HCT116 (cell line): Measurements from ENCODE around the gene AIM2. TPM values are rescaled to one million over a fixed set of nuclear protein-coding genes. Genes with fewer than 3 reads are reported as not detected.
"Not testable (repeated sequence)": the region's sequence is repeated elsewhere in the genome, so short reads cannot be mapped to it uniquely, and the experiment has no call there.

ENCODE experiments used
- ATAC-seq: fragments of 200-7000 bp; cut with Tn5 transposase; 2 replicates; pipeline ENCODE4 v1.9.1; 2020; ENCODE audit warnings: mild to moderate bottlenecking, moderate library complexity
- BruUV-seq: library from RNA; stranded (reverse); fragments of 400-500 nt; replicated peaks from 2 replicates; lab custom pipeline; 2021; lab: Mats Ljungman, UMichigan
- CTCF ChIA-PET: fragments of 300-600 bp; sonication (Branson Sonifier 250); formaldehyde crosslinking; loops from one replicate; lab custom pipeline; 2021; ENCODE audit warnings: antibody characterized with exemption; lab: Charles Lee
- POLR2A ChIA-PET: fragments of 300-600, 350-600 bp; sonication (Branson Sonifier 250); formaldehyde crosslinking; loops from one replicate; lab custom pipeline; 2021; ENCODE audit warnings: antibody characterized with exemption; lab: Charles Lee
- RAD21 ChIA-PET, 2 experiments: fragments of 300-600 bp; sonication (Branson Sonifier 250); formaldehyde crosslinking; loops; one replicate each; lab custom pipeline; 2023; ENCODE audit warnings: low total read pairs in 2 of 2; ENCODE audit not compliant: uncharacterized antibody in 2 of 2, unreplicated experiment in 2 of 2, low non-redundant PET in 1 of 2; lab: Charles Lee
- DNase-seq: peaks from one replicate; pipeline ENCODE4 v3.0.0-alpha.2; 2010; ENCODE audit warnings: low read depth, low spot score
- H2AFZ ChIP-seq: fragments of 200-600 bp; shearing (Covaris generic), sonication (generic); 2 replicates; pipeline ENCODE4 v1.6.1; 2017; ENCODE audit warnings: low read depth, mixed run types, mixed read lengths, antibody characterized with exemption, low read length; ENCODE audit not compliant: poor library complexity, severe bottlenecking
- H3K27ac ChIP-seq: 2 replicates; pipeline ENCODE4 v1.5.1; 2012; ENCODE audit warnings: low read depth, low read length
- H3K27me3 ChIP-seq: fragments of 200-600 bp; sonication (generic); 2 replicates; pipeline ENCODE4 v1.6.1; 2016; ENCODE audit warnings: mixed run types, low read length, mixed read lengths; ENCODE audit not compliant: insufficient read depth
- H3K36me3 ChIP-seq, 2 experiments: fragments of 200-500 bp in 1 of 2; fragments of 200-600 bp in 1 of 2; sonication (Bioruptor generic) in 1 of 2; sonication (generic) in 1 of 2; 2 replicates each; pipeline versions ENCODE4 v1.5.1 to v1.6.1; 2014 to 2016; ENCODE audit warnings: low read length in 2 of 2, inconsistent platforms in 1 of 2, mixed read lengths in 1 of 2, mixed run types in 1 of 2; ENCODE audit not compliant: insufficient read depth in 2 of 2, control insufficient read depth in 1 of 2
- H3K4me1 ChIP-seq, 2 experiments: fragments of 200-600 bp in 1 of 2; sonication (generic) in 1 of 2; 2 replicates each; pipeline versions ENCODE4 v1.5.1 to v1.6.1; 2012 to 2017; ENCODE audit warnings: low read length in 2 of 2, inconsistent platforms in 1 of 2, mild to moderate bottlenecking in 1 of 2, mixed read lengths in 1 of 2, mixed run types in 1 of 2, moderate library complexity in 1 of 2; ENCODE audit not compliant: insufficient read depth in 2 of 2, control insufficient read depth in 1 of 2
- H3K4me2 ChIP-seq: fragments of 200-600 bp; sonication (generic); 2 replicates; pipeline ENCODE4 v1.6.1; 2017; ENCODE audit warnings: mixed run types, low read length, mixed read lengths
- H3K4me3 ChIP-seq, 2 experiments: fragments of 200-600 bp in 1 of 2; sonication (generic) in 1 of 2; replicated peaks in 1 of 2; 2 replicates each; pipeline ENCODE4 v1.5.1; 2011 to 2016; ENCODE audit warnings: low read length in 2 of 2, control low read depth in 1 of 2, low read depth in 1 of 2, mild to moderate bottlenecking in 1 of 2, mixed read lengths in 1 of 2, mixed run types in 1 of 2
- H3K79me2 ChIP-seq: fragments of 200-600 bp; sonication (generic); 2 replicates; pipeline ENCODE4 v1.6.1; 2017; ENCODE audit warnings: mild to moderate bottlenecking, mixed run types, low read length, moderate library complexity, mixed read lengths; ENCODE audit not compliant: insufficient read depth
- H3K9ac ChIP-seq: fragments of 200-600 bp; sonication (generic); 2 replicates; pipeline ENCODE4 v1.6.1; 2016; ENCODE audit warnings: low read length, mixed read lengths
- H3K9me2 ChIP-seq: fragments of 200-600 bp; sonication (generic), shearing (Covaris generic); 2 replicates; pipeline ENCODE4 v1.6.1; 2017; ENCODE audit warnings: mixed run types, mild to moderate bottlenecking, moderate library complexity; ENCODE audit not compliant: insufficient read depth
- H3K9me3 ChIP-seq, 2 experiments: fragments of 200-500 bp in 1 of 2; fragments of 200-600 bp in 1 of 2; sonication (Bioruptor generic) in 1 of 2; sonication (generic) in 1 of 2; 2 replicates each; pipeline ENCODE4 v1.6.1; 2014 to 2017; ENCODE audit warnings: low read length in 2 of 2, mixed read lengths in 2 of 2, inconsistent platforms in 1 of 2, low read depth in 1 of 2, mild to moderate bottlenecking in 1 of 2, mixed run types in 1 of 2, moderate library complexity in 1 of 2; ENCODE audit not compliant: control insufficient read depth in 1 of 2, insufficient read depth in 1 of 2
- H4K20me1 ChIP-seq: fragments of 200-600 bp; sonication (generic), shearing (Covaris generic); 2 replicates; pipeline ENCODE4 v1.6.1; 2017; ENCODE audit warnings: mixed run types, mild to moderate bottlenecking, moderate library complexity; ENCODE audit not compliant: insufficient read depth
- ATF3 ChIP-seq: IDR thresholded peaks from 2 replicates; pipeline ENCODE4 v1.6.1; 2012
- EGR1 ChIP-seq: IDR thresholded peaks from 2 replicates; pipeline ENCODE4 v1.6.1; 2012; ENCODE audit warnings: low read depth
- ELF1 ChIP-seq: IDR thresholded peaks from 2 replicates; pipeline ENCODE4 v1.6.1; 2012; ENCODE audit warnings: low read depth, borderline replicate concordance
- MAX ChIP-seq: IDR thresholded peaks from 2 replicates; pipeline ENCODE4 v1.6.1; 2012
- POLR2A ChIP-seq: IDR thresholded peaks from 2 replicates; pipeline ENCODE4 v1.7.0; 2011; ENCODE audit warnings: borderline replicate concordance; ENCODE audit not compliant: insufficient read depth, insufficient read length; ENCODE audit errors: extremely low read depth
- REST ChIP-seq: IDR thresholded peaks from 2 replicates; pipeline ENCODE4 v1.6.1; 2012; ENCODE audit warnings: low read depth
- SP1 ChIP-seq: IDR thresholded peaks from 2 replicates; pipeline ENCODE4 v1.6.1; 2012; ENCODE audit warnings: low read depth
- intact Hi-C: fragments of 100-400 bp; cut with micrococcal nuclease; formaldehyde crosslinking; loops from 2 replicates; pipeline ENCODE4 v1.10.0; 2022
- total RNA-seq: library from RNA; stranded (reverse); gene quantifications from one replicate; pipeline ENCODE4 v1.2.1, GENCODE V29; 2021; ENCODE audit not compliant: unreplicated experiment

Gene AIM2
- total RNA-seq, 1 experiment from 2014 or later, result not detected

- Histone ChIP-seq H3K4me1 (no peaks in the 10 kb centered on the region), H3K9ac (no peak overlapping the region), H4K20me1 (no peaks in the 10 kb centered on the region), H3K9me2 (no peaks in the 10 kb centered on the region), H3K79me2 (no peaks in the 10 kb centered on the region), H3K36me3 (no peaks in the 10 kb centered on the region), H3K27me3 (0 out of 2 replicates have a peak, but pooled peaks cover 4% of the 10 kb centered on the region), H3K27ac (no peak overlapping the region), H3K9me3 (no peaks in the 10 kb centered on the region), H3K4me2 (no peak overlapping the region), H2AFZ (no peak overlapping the region), H3K4me3 (no peak overlapping the region)
- ChIA-PET RAD21 (no interaction called here), POLR2A (no interaction called here), CTCF (no interaction called here)
- BruUV-seq, result no TSS peak
- intact Hi-C loops, result no loop called here
- DNase-seq (no peak), ATAC-seq (no peak)
- TF ChIP-seq POLR2A (no peak), ATF3 (no peak), SP1 (no peak), EGR1 (no peak), REST (no peak), ELF1 (no peak), MAX (no peak)
Measured at GRCh38 chr1:159051436-159051835, 25.1 kb downstream of the AIM2 start.

- DNase-seq, H3K36me3 ChIP-seq, intact Hi-C loops, H4K20me1 ChIP-seq, H3K4me2 ChIP-seq, RAD21 ChIA-PET, H3K9me2 ChIP-seq, H3K4me1 ChIP-seq, POLR2A ChIA-PET, H3K9ac ChIP-seq, BruUV-seq, ATAC-seq, H3K27me3 ChIP-seq, H2AFZ ChIP-seq, H3K27ac ChIP-seq, H3K4me3 ChIP-seq, CTCF ChIA-PET, H3K79me2 ChIP-seq, H3K9me3 ChIP-seq: not testable (repeated sequence)
Measured at GRCh38 chr1:159046486-159046885, 30.1 kb downstream of the AIM2 start.
